Spleen (tissue), 7 donors: Measurements from ENCODE around the gene NFYC.

ENCODE experiments used
- CTCF ChIP-seq, 11 experiments: fragments of 200-600 bp in 7 of 11; fragments of 450-650 bp in 4 of 11; sonication (generic) in 4 of 11; IDR thresholded peaks in 8 of 11; conservative IDR thresholded peaks in 3 of 11; 1 replicate in 7 of 11; 2 replicates in 4 of 11; pipeline versions ENCODE4 v1.4.0 to v1.8.0; 2016 to 2021; ENCODE audit warnings: antibody characterized with exemption in 11 of 11, inconsistent platforms in 4 of 11, mild to moderate bottlenecking in 1 of 11
- POLR2A ChIP-seq, 3 donors: fragments of 450-650 bp; IDR thresholded peaks; one replicate each; pipeline ENCODE4 v1.5.1; 2017; ENCODE audit warnings: antibody characterized with exemption in 3 of 3, mild to moderate bottlenecking in 1 of 3
- POLR2AphosphoS5 ChIP-seq, 3 donors: sonication (generic); formaldehyde crosslinking; IDR thresholded peaks; one replicate each; pipeline ENCODE4 v1.5.1; 2017; ENCODE audit warnings: antibody characterized with exemption in 3 of 3
- donor health status: DM: no; HTN: no; CAD: no; lungs with moderate emphysema.
- donor health status: DM: no; HTN: no; CAD: no.
- donor health status: DM: no; HTN: no; CAD: no.

DNA sequence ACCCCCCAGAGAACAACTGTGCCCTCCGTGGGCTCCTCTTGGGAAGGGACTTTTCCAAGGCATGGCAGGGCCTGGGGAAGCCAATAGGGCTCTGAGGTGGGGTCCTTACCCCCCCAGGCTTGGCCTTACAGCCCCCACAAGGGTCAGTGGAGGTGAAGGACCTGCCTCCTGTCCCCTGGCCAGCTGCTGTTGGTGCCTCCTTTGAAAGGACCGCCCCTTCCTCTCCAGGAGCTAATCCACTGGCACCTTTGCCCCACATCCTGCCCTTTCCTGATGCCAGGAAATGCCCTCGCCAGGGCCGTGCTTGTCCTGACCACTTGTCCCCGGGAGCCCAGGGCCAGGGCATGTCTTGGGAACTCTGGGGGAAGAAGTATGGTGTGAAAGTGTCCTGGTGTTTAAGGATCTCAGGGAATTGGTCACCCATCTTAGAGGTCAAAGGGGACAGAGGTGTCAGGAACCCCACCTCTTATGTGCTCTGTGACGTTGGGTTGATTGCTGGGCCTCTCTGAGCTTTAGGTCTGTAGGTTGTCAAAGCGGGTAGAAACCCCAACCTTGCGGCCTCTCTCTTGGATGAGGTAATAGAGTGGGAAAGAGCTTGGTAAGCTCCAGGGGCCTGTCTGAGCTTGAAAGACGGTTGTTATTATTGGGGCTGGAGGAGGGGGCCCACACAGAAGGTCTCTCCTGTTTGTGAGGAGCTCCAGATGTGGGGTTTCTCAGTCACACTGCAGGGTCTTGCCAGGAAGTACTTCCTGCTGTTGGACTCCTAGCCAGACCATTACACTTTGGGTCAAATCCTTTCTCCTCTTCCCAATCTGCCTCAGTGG, 94.9 kb downstream of the NFYC start:
- TF ChIP-seq CTCF (IDR thresholded peaks at IDR 0.05 in 8 of 11, conservative IDR thresholded peaks at IDR 0.05 in 3 of 11), result no peak
- no peak for TF ChIP-seq POLR2A (IDR thresholded peaks at IDR 0.05)
- TF ChIP-seq POLR2AphosphoS5 (IDR thresholded peaks at IDR 0.05), result no peak
